Activated CD8-positive, alpha-beta memory T cell treated with anti-CD3 and anti-CD28 coated beads, Interleukin-2, amount 10 ng/mL, durations not matched to agents 7 days and 5 days (primary cell): ENCODE measurements around the gene PDE8A. TPM values are rescaled to one million over a fixed set of nuclear protein-coding genes. Genes with fewer than 3 reads are reported as not detected.

Experiments
- ATAC-seq: fragments of 150-1000 bp; cut with Tn5 transposase; one replicate; pipeline ENCODE4 v1.10.0; 2021; ENCODE audit warnings: moderate library complexity
- CTCF ChIA-PET: fragments of 350-600 bp; sonication (Branson Sonifier 250); formaldehyde crosslinking; loops from one replicate; lab custom pipeline; 2021; ENCODE audit warnings: antibody characterized with exemption; lab: Charles Lee
- DNase-seq: peaks from one replicate; pipeline ENCODE4 v3.0.0-alpha.2; 2020
- H3K27ac Mint-ChIP-seq: one replicate; pipeline ENCODE4 v1.8.0; 2021; ENCODE audit warnings: mild to moderate bottlenecking, mixed read lengths
- H3K27me3 Mint-ChIP-seq: one replicate; pipeline ENCODE4 v1.8.0; 2021; ENCODE audit warnings: mixed read lengths
- H3K36me3 Mint-ChIP-seq: one replicate; pipeline ENCODE4 v1.8.0; 2021; ENCODE audit warnings: mild to moderate bottlenecking, mixed read lengths
- H3K4me1 Mint-ChIP-seq: one replicate; pipeline ENCODE4 v1.8.0; 2021; ENCODE audit warnings: mixed read lengths
- H3K4me3 Mint-ChIP-seq: one replicate; pipeline ENCODE4 v1.8.0; 2021; ENCODE audit warnings: mild to moderate bottlenecking, moderate library complexity, mixed read lengths
- H3K9me3 Mint-ChIP-seq: one replicate; pipeline ENCODE4 v1.8.0; 2022; ENCODE audit warnings: low read depth, mixed read lengths
- total RNA-seq, 2 experiments: library from RNA; stranded (reverse); gene quantifications; one replicate each; pipeline ENCODE4 v1.2.3, GENCODE V29; 2021

PDE8A gene
- total RNA-seq, 2 experiments from 2014 or later, result 17.7 to 21.1 TPM

GRCh38 chr15:85131915-85132314, 150.3 kb downstream of the PDE8A start:
- H3K27me3 Mint-ChIP-seq, result no peaks in the 10 kb centered on the region
- peaks cover 43% of the 10 kb centered on the region for H3K36me3 Mint-ChIP-seq
- H3K9me3 Mint-ChIP-seq, result peaks cover 8% of the 10 kb centered on the region
- no peak for ATAC-seq
- no peaks in the 10 kb centered on the region for H3K4me1 Mint-ChIP-seq
- H3K4me3 Mint-ChIP-seq, result no peak overlapping the region
- no peak overlapping the region for H3K27ac Mint-ChIP-seq
- DNase-seq, result no peak
- CTCF ChIA-PET, result no interaction called here

GRCh38 chr15:85133709-85134108, 152.1 kb downstream of the PDE8A start:
- ATAC-seq, result no peak
- H3K27ac Mint-ChIP-seq, result no peak overlapping the region
- no peak overlapping the region for H3K4me3 Mint-ChIP-seq
- H3K4me1 Mint-ChIP-seq, result no peaks in the 10 kb centered on the region
- H3K36me3 Mint-ChIP-seq, result peaks cover 36% of the 10 kb centered on the region
- peaks cover 8% of the 10 kb centered on the region for H3K9me3 Mint-ChIP-seq
- CTCF ChIA-PET, result no interaction called here
- no peaks in the 10 kb centered on the region for H3K27me3 Mint-ChIP-seq
- no peak for DNase-seq

GRCh38 chr15:85137489-85138168, 156.0 kb downstream of the PDE8A start:
- H3K9me3 Mint-ChIP-seq, result peaks cover 2% of the 10 kb centered on the region
- H3K27me3 Mint-ChIP-seq, result no peaks in the 10 kb centered on the region
- no peaks in the 10 kb centered on the region for H3K4me1 Mint-ChIP-seq
- ATAC-seq (no peak), DNase-seq (no peak)
- peaks cover 10% of the 10 kb centered on the region for H3K36me3 Mint-ChIP-seq
- CTCF ChIA-PET, result no interaction called here
- H3K4me3 Mint-ChIP-seq, result no peak overlapping the region
- H3K27ac Mint-ChIP-seq, result no peak overlapping the region

GRCh38 chr15:85139391-85139790, 157.7 kb downstream of the PDE8A start:
- DNase-seq (no peak), ATAC-seq (no peak)
- CTCF ChIA-PET, result interaction anchor here (0.8 kb wide), 1 partner anchor 211 kb away, joined by 6 read pairs; no protein-coding TSS in a partner anchor
- no peak overlapping the region for H3K4me3 Mint-ChIP-seq
- H3K27ac Mint-ChIP-seq, result no peak overlapping the region
- peaks cover 5% of the 10 kb centered on the region for H3K36me3 Mint-ChIP-seq
- H3K4me1 Mint-ChIP-seq, result no peaks in the 10 kb centered on the region
- no peaks in the 10 kb centered on the region for H3K27me3 Mint-ChIP-seq
- H3K9me3 Mint-ChIP-seq, result no peaks in the 10 kb centered on the region

GRCh38 chr15:85141726-85142125, 160.1 kb downstream of the PDE8A start:
- H3K9me3 Mint-ChIP-seq, result no peaks in the 10 kb centered on the region
- DNase-seq (no peak), ATAC-seq (no peak)
- H3K36me3 Mint-ChIP-seq, result peaks cover 5% of the 10 kb centered on the region
- no peaks in the 10 kb centered on the region for H3K4me1 Mint-ChIP-seq
- no peaks in the 10 kb centered on the region for H3K27me3 Mint-ChIP-seq
- H3K27ac Mint-ChIP-seq, result no peak overlapping the region
- CTCF ChIA-PET, result no interaction called here
- no peak overlapping the region for H3K4me3 Mint-ChIP-seq

- CTCF ChIA-PET, result interaction anchor here (1.0 kb wide), 1 partner anchor 26 kb away, joined by 4 read pairs; no protein-coding TSS in a partner anchor
Observed at GRCh38 chr15:85142312-85142711, 160.7 kb downstream of the PDE8A start.

GRCh38 chr15:85149465-85150129, 167.9 kb downstream of the PDE8A start:
- DNase-seq (no peak), ATAC-seq (no peak)
- Mint-ChIP-seq H3K36me3 (peaks cover 4% of the 10 kb centered on the region), H3K27me3 (peaks cover 19% of the 10 kb centered on the region), H3K9me3 (peaks cover 4% of the 10 kb centered on the region), H3K27ac (no peak overlapping the region), H3K4me1 (peaks cover 7% of the 10 kb centered on the region), H3K4me3 (no peak overlapping the region)
- CTCF ChIA-PET, result no interaction called here

More at GRCh38 chr15:85142312-85142711, 160.7 kb downstream of the PDE8A start:
- no peaks in the 10 kb centered on the region for H3K27me3 Mint-ChIP-seq
- H3K27ac Mint-ChIP-seq, result no peak overlapping the region
- no peak for ATAC-seq
- H3K9me3 Mint-ChIP-seq, result no peaks in the 10 kb centered on the region
- DNase-seq, result no peak
- no peak overlapping the region for H3K4me3 Mint-ChIP-seq
- H3K36me3 Mint-ChIP-seq, result peaks cover 3% of the 10 kb centered on the region
- no peaks in the 10 kb centered on the region for H3K4me1 Mint-ChIP-seq

GRCh38 chr15:85150130-85150480, 168.4 kb downstream of the PDE8A start:
- peaks cover 19% of the 10 kb centered on the region for H3K27me3 Mint-ChIP-seq
- DNase-seq, result no peak
- H3K36me3 Mint-ChIP-seq, result peaks cover 4% of the 10 kb centered on the region
- ATAC-seq, result no peak
- CTCF ChIA-PET, result no interaction called here
- no peak overlapping the region for H3K4me3 Mint-ChIP-seq
- H3K27ac Mint-ChIP-seq, result no peak overlapping the region
- H3K9me3 Mint-ChIP-seq, result peaks cover 4% of the 10 kb centered on the region
- peaks cover 7% of the 10 kb centered on the region for H3K4me1 Mint-ChIP-seq

GRCh38 chr15:85151145-85151544, 169.5 kb downstream of the PDE8A start:
- CTCF ChIA-PET, result no interaction called here
- Mint-ChIP-seq H3K27me3 (peaks cover 25% of the 10 kb centered on the region), H3K9me3 (peaks cover 4% of the 10 kb centered on the region), H3K27ac (no peak overlapping the region), H3K36me3 (peaks cover 4% of the 10 kb centered on the region), H3K4me1 (peaks cover 7% of the 10 kb centered on the region), H3K4me3 (no peak overlapping the region)
- ATAC-seq (no peak), DNase-seq (no peak)

GRCh38 chr15:85151861-85152260, 170.2 kb downstream of the PDE8A start:
- Mint-ChIP-seq H3K27me3 (peaks cover 29% of the 10 kb centered on the region), H3K4me1 (peaks cover 7% of the 10 kb centered on the region), H3K9me3 (peaks cover 4% of the 10 kb centered on the region), H3K27ac (no peak overlapping the region), H3K4me3 (no peak overlapping the region), H3K36me3 (peaks cover 4% of the 10 kb centered on the region)
- CTCF ChIA-PET, result no interaction called here
- no peak for ATAC-seq
- no peak for DNase-seq

- DNase-seq, result no peak
- Mint-ChIP-seq H3K27ac (no peak overlapping the region), H3K9me3 (peaks cover 4% of the 10 kb centered on the region), H3K27me3 (peaks cover 31% of the 10 kb centered on the region), H3K36me3 (peaks cover 4% of the 10 kb centered on the region), H3K4me3 (no peak overlapping the region), H3K4me1 (peaks cover 7% of the 10 kb centered on the region)
- no peak for ATAC-seq
- CTCF ChIA-PET, result no interaction called here
Observed at GRCh38 chr15:85154061-85154460, 172.4 kb downstream of the PDE8A start.

- no peak for DNase-seq
- peaks cover 4% of the 10 kb centered on the region for H3K9me3 Mint-ChIP-seq
- no peak for ATAC-seq
- peaks cover 4% of the 10 kb centered on the region for H3K36me3 Mint-ChIP-seq
- CTCF ChIA-PET, result no interaction called here
- peaks cover 29% of the 10 kb centered on the region for H3K27me3 Mint-ChIP-seq
- no peak overlapping the region for H3K4me3 Mint-ChIP-seq
- no peak overlapping the region for H3K27ac Mint-ChIP-seq
- H3K4me1 Mint-ChIP-seq, result peaks cover 7% of the 10 kb centered on the region
Observed at GRCh38 chr15:85155360-85155759, 173.7 kb downstream of the PDE8A start.

- CTCF ChIA-PET, result no interaction called here
- ATAC-seq (no peak), DNase-seq (no peak)
- Mint-ChIP-seq H3K9me3 (peaks cover 4% of the 10 kb centered on the region), H3K27ac (no peak overlapping the region), H3K4me1 (peaks cover 7% of the 10 kb centered on the region), H3K4me3 (no peak overlapping the region), H3K36me3 (peaks cover 4% of the 10 kb centered on the region), H3K27me3 (peaks cover 29% of the 10 kb centered on the region)
Observed at GRCh38 chr15:85155857-85156256, 174.2 kb downstream of the PDE8A start.

- Mint-ChIP-seq H3K27ac (no peak overlapping the region), H3K27me3 (peaks cover 29% of the 10 kb centered on the region), H3K4me3 (no peak overlapping the region), H3K4me1 (peaks cover 7% of the 10 kb centered on the region), H3K36me3 (peaks cover 4% of the 10 kb centered on the region), H3K9me3 (peaks cover 4% of the 10 kb centered on the region)
- DNase-seq, result no peak
- CTCF ChIA-PET, result no interaction called here
- ATAC-seq, result no peak
Observed at GRCh38 chr15:85157344-85157743, 175.7 kb downstream of the PDE8A start.
